CD14-positive monocyte (primary cell): ENCODE measurements around the gene NBPF3. TPM values are rescaled to one million over a fixed set of nuclear protein-coding genes. Genes with fewer than 3 reads are reported as not detected.

Source experiments
- DNase-seq, 3 donors: peaks; one replicate each; pipeline ENCODE4 v3.0.0-alpha.2; 2011 to 2022
- H2AFZ ChIP-seq: 2 replicates; pipeline ENCODE4 v1.6.0; 2012; ENCODE audit warnings: mild to moderate bottlenecking, low read depth, low read length, inconsistent platforms; ENCODE audit not compliant: insufficient read depth, poor library complexity, severe bottlenecking
- H3K27ac ChIP-seq, 2 donors: 1 replicate in 1 of 2; 2 replicates in 1 of 2; pipeline ENCODE4 v1.5.1; 2012 to 2013; ENCODE audit warnings: low read length in 2 of 2, control low read depth in 1 of 2, inconsistent platforms in 1 of 2, low read depth in 1 of 2, mild to moderate bottlenecking in 1 of 2
- H3K27me3 ChIP-seq, 2 donors: one replicate each; pipeline versions ENCODE4 v1.6.0 to v1.6.1; 2011 to 2013; ENCODE audit warnings: low read length in 2 of 2; ENCODE audit not compliant: control insufficient read depth in 2 of 2, insufficient read depth in 2 of 2
- H3K36me3 ChIP-seq, 2 donors: replicated peaks in 1 of 2; 1 replicate in 1 of 2; 2 replicates in 1 of 2; pipeline versions ENCODE4 v1.5.1 to v1.6.1; 2012 to 2013; ENCODE audit warnings: low read length in 2 of 2, control low read depth in 1 of 2, inconsistent platforms in 1 of 2, mild to moderate bottlenecking in 1 of 2; ENCODE audit not compliant: insufficient read depth in 2 of 2, control insufficient read depth in 1 of 2
- H3K4me1 ChIP-seq, 2 donors: 1 replicate in 1 of 2; 2 replicates in 1 of 2; pipeline versions ENCODE4 v1.5.1 to v1.6.1; 2012 to 2013; ENCODE audit warnings: low read length in 2 of 2, control low read depth in 1 of 2, inconsistent platforms in 1 of 2, mild to moderate bottlenecking in 1 of 2, moderate library complexity in 1 of 2; ENCODE audit not compliant: insufficient read depth in 2 of 2, control insufficient read depth in 1 of 2
- H3K4me2 ChIP-seq: replicated peaks from 2 replicates; pipeline ENCODE3; 2012; ENCODE audit warnings: low read length, moderate library complexity, mild to moderate bottlenecking; ENCODE audit not compliant: poor library complexity, severe bottlenecking; ENCODE audit errors: extremely low read depth
- H3K4me3 ChIP-seq, 3 experiments: fragments of 200-600 bp in 1 of 3; sonication (generic) in 1 of 3; replicated peaks in 1 of 3; 1 replicate in 2 of 3; 2 replicates in 1 of 3; pipeline ENCODE4 v1.5.1; 2011 to 2013; ENCODE audit warnings: low read length in 3 of 3, mild to moderate bottlenecking in 3 of 3, control low read depth in 2 of 3, low read depth in 2 of 3, inconsistent platforms in 1 of 3, moderate library complexity in 1 of 3
- H3K79me2 ChIP-seq: 2 replicates; pipeline ENCODE4 v1.6.0; 2012; ENCODE audit warnings: mild to moderate bottlenecking, control low read depth, inconsistent platforms, low read length, moderate library complexity; ENCODE audit not compliant: insufficient read depth
- H3K9ac ChIP-seq: 2 replicates; pipeline ENCODE4 v1.6.0; 2017; ENCODE audit warnings: low read length, mild to moderate bottlenecking; ENCODE audit not compliant: insufficient read depth, poor library complexity, severe bottlenecking
- H3K9me3 ChIP-seq, 2 donors: replicated peaks in 1 of 2; 1 replicate in 1 of 2; 2 replicates in 1 of 2; pipeline versions ENCODE4 v1.5.1 to v1.6.1; 2012 to 2013; ENCODE audit warnings: low read length in 2 of 2, control low read depth in 1 of 2; ENCODE audit not compliant: control insufficient read depth in 1 of 2, insufficient read depth in 1 of 2
- H4K20me1 ChIP-seq: 2 replicates; pipeline ENCODE4 v1.6.0; 2012; ENCODE audit warnings: mild to moderate bottlenecking, low read length, control low read depth, moderate library complexity; ENCODE audit not compliant: insufficient read depth
- H3K27ac Mint-ChIP-seq, 7 donors: one replicate each; pipeline ENCODE4 v1.8.0; 2020; ENCODE audit warnings: mild to moderate bottlenecking in 7 of 7, mixed read lengths in 7 of 7, moderate library complexity in 6 of 7, inconsistent platforms in 2 of 7
- H3K27me3 Mint-ChIP-seq, 3 donors: one replicate each; pipeline ENCODE4 v1.8.0; 2021 to 2022; ENCODE audit warnings: low read depth in 3 of 3, mild to moderate bottlenecking in 3 of 3, mixed read lengths in 3 of 3, moderate library complexity in 3 of 3, inconsistent platforms in 1 of 3
- H3K36me3 Mint-ChIP-seq, 2 donors: one replicate each; pipeline ENCODE4 v1.8.0; 2020; ENCODE audit warnings: mixed read lengths in 2 of 2, inconsistent platforms in 1 of 2, mild to moderate bottlenecking in 1 of 2
- H3K4me1 Mint-ChIP-seq: one replicate; pipeline ENCODE4 v1.8.0; 2020; ENCODE audit warnings: mild to moderate bottlenecking, mixed read lengths
- H3K4me3 Mint-ChIP-seq, 2 donors: one replicate each; pipeline ENCODE4 v1.8.0; 2020; ENCODE audit warnings: mild to moderate bottlenecking in 2 of 2, mixed read lengths in 2 of 2, moderate library complexity in 1 of 2
- H3K9me3 Mint-ChIP-seq, 7 donors: one replicate each; pipeline ENCODE4 v1.8.0; 2020 to 2022; ENCODE audit warnings: mixed read lengths in 7 of 7, mild to moderate bottlenecking in 6 of 7, moderate library complexity in 6 of 7, inconsistent platforms in 2 of 7
- CTCF ChIP-seq: fragments of 200-600 bp; IDR thresholded peaks from one replicate; pipeline ENCODE4 v1.8.0; 2022; ENCODE audit warnings: antibody characterized with exemption, mild to moderate bottlenecking
- WGBS: methylation state at CpG from one replicate; pipeline ENCODE4 v1.1.5; 2013; ENCODE audit warnings: missing lambda C conversion rate; ENCODE audit not compliant: insufficient coverage; 5-methylcytosine and 5-hydroxymethylcytosine counted together
- intact Hi-C, 2 donors: fragments of 100-400 bp; cut with micrococcal nuclease; formaldehyde crosslinking; loops; one replicate each; pipeline versions ENCODE4 v1.15.0 to v1.15.1; 2023
- polyA plus RNA-seq, 3 donors: library from polyadenylated mRNA; depleted of rRNA in 1 of 3; unstranded in 2 of 3; stranded (reverse) in 1 of 3; fragments of 300-500 nt in 2 of 3; fragments of >200 nt in 1 of 3; fragmentation: Illumina TruSeq in 2 of 3; gene quantifications; 1 replicate in 2 of 3; 2 replicates in 1 of 3; pipeline ENCODE4 v1.2.3, GENCODE V29; 2012 to 2021

NBPF3 gene
- polyA plus RNA-seq, 3 donors, result 1.2 to 1.5 TPM; not detected in 1

DNA sequence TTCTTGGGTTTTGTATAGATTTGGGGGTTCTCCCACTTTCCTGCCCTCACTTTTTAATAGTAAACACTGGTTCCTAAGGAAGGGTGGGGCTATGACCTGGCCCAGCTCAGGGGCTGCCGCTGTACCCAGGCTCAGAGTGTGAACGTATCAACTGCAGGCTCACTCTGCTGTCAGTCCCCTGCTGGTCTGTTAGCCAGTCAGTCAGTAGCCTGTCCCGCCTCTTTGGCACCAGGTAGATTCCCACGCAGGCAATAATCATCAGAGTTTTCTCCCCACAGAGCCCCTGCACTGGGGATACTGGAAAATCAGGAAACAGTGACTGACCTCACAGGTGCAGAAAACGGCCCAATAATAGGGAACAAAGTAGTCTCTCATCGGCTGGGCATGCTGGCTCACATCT, 54.3 kb downstream of the NBPF3 start:
- H3K27ac ChIP-seq, result no peak overlapping the region
- 79% methylated on average over 4 of the region's 6 CpGs for WGBS
- no peaks in the 10 kb centered on the region for H3K9me3 ChIP-seq
- H3K36me3 Mint-ChIP-seq, result no peaks in the 10 kb centered on the region
- H2AFZ ChIP-seq, result no peak overlapping the region
- H3K27ac Mint-ChIP-seq, result no peak overlapping the region
- H3K4me1 Mint-ChIP-seq, result no peaks in the 10 kb centered on the region
- H3K4me3 ChIP-seq, result no peak overlapping the region
- H4K20me1 ChIP-seq, result no peaks in the 10 kb centered on the region
- TF ChIP-seq CTCF, result no peak
- H3K4me2 ChIP-seq, result no peak overlapping the region
- no peak overlapping the region for H3K9ac ChIP-seq
- no peaks in the 10 kb centered on the region for H3K79me2 ChIP-seq
- H3K4me3 Mint-ChIP-seq, result no peak overlapping the region
- peaks cover 24 to 26% (median 26%) of the 10 kb centered on the region in 3 donors for H3K27me3 Mint-ChIP-seq
- H3K4me1 ChIP-seq, result no peaks in the 10 kb centered on the region
- intact Hi-C loops, result no loop called here
- no peaks in the 10 kb centered on the region for H3K36me3 ChIP-seq
- H3K27me3 ChIP-seq, result peaks cover 3 to 6% of the 10 kb centered on the region in 2 donors
- H3K9me3 Mint-ChIP-seq, result peaks cover 0 to 10% (median under 1%) of the 10 kb centered on the region in 7 donors
- no peak for DNase-seq

- TF ChIP-seq CTCF, result no peak
- intact Hi-C loops, result no loop called here
- no peak overlapping the region for H2AFZ ChIP-seq
- DNase-seq, result no peak
- no peak overlapping the region for H3K4me2 ChIP-seq
- H3K79me2 ChIP-seq, result no peaks in the 10 kb centered on the region
- Mint-ChIP-seq H3K27ac (no peak overlapping the region), H3K4me3 (no peak overlapping the region), H3K9me3 (peaks cover 0 to 15% (median 2%) of the 10 kb centered on the region in 7 donors), H3K4me1 (no peaks in the 10 kb centered on the region), H3K36me3 (no peaks in the 10 kb centered on the region), H3K27me3 (peaks cover 24 to 29% (median 27%) of the 10 kb centered on the region in 3 donors)
- WGBS, result 92% methylated on average over 5 of the region's 7 CpGs
- no peak overlapping the region for H3K4me3 ChIP-seq
- H3K4me1 ChIP-seq, result no peaks in the 10 kb centered on the region
- H4K20me1 ChIP-seq, result no peaks in the 10 kb centered on the region
- no peaks in the 10 kb centered on the region for H3K9me3 ChIP-seq
- H3K27ac ChIP-seq, result no peak overlapping the region
- no peaks in the 10 kb centered on the region for H3K36me3 ChIP-seq
- no peak overlapping the region for H3K9ac ChIP-seq
- H3K27me3 ChIP-seq, result peaks cover 3 to 6% of the 10 kb centered on the region in 2 donors
Observed at GRCh38 chr1:21495225-21495820, 55.4 kb downstream of the NBPF3 start.
